Measurements from ENCODE around the gene TRAF1. TPM values are rescaled to one million over a fixed set of nuclear protein-coding genes. Genes with fewer than 3 reads are reported as not detected.
A peak's percentile ranks its signal among the peaks of the same experiment; 100 is the strongest.

The TRAF1 gene
- total RNA-seq, 2 donors from 2014 or later = 2.0 to 3.0 TPM

GRCh38 chr9:120916991-120917880 is 9.4 kb downstream of the TRAF1 start:
- H3K27ac ChIP-seq = peak overlapping the region; percentile 53 to 86
- no peaks in the 10 kb centered on the region for H3K36me3 ChIP-seq
- H3K27me3 ChIP-seq = no peaks in the 10 kb centered on the region
- no peak for DNase-seq (ENCODE audit: low spot score)
- H3K4me1 ChIP-seq = peaks cover 0 to 50% of the 10 kb centered on the region in 2 donors
- no peak overlapping the region for H3K4me3 ChIP-seq
- no peaks in the 10 kb centered on the region for H3K9me3 ChIP-seq
- TF ChIP-seq CTCF (IDR thresholded peaks at IDR 0.05) = no peak

DNA sequence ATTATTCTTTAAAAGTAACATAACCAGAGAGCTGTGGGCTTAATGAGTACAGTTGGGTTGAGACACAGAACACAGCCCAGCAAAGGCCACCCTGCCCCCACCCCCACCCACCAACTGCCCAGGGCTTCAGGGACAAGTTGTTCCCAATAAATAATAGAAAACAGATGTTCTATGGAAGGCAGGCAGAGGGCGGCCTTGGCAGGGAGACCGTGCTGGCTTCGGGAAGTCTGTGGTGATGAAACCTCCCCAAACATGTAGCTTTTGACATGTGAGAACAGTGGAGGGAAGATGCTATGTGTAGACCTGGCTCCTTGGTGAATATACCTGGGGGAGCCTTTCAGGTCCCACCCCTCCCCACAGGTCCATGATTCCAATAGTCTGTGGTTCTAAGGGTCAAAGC is 10.0 kb downstream of the TRAF1 start:
- Histone ChIP-seq H3K9me3 (no peaks in the 10 kb centered on the region), H3K27me3 (no peaks in the 10 kb centered on the region), H3K4me3 (no peak overlapping the region), H3K36me3 (no peaks in the 10 kb centered on the region), H3K27ac (peak overlapping the region; percentile 30 to 53), H3K4me1 (peaks cover 0 to 43% of the 10 kb centered on the region in 2 donors)
- peak; percentile 87 for DNase-seq (ENCODE audit: low spot score)
- TF ChIP-seq CTCF (IDR thresholded peaks at IDR 0.05) = peak in 1 of 2 donors; percentile 33

DNA sequence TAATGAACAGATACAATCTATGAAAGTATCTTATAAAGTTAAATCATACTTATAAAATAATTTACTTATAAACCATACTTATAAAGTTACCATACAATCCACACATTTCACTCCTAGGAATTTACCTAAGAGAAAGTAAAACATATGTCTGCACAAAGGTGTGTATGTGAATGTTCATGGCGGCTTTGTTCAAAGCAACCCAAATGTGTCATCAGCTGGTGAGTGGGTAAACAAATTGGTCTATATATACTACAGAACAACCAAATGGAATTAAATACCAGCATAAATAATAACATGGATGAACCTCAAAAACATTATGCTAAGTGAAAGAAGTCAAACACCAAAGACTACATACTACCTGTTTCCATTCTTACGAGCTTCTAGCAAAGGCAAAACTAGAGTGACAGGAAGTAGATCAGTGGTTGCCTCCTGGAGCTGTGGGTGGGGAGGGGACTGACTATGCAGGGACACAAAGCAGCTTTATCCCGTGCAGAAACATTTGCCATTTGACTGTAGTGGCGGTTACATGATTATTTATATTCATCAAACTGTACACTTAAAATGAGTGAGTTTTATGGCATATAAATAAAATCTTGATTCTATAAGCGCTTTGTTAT is 10.6 kb downstream of the TRAF1 start:
- TF ChIP-seq CTCF (IDR thresholded peaks at IDR 0.05) = no peak
- Histone ChIP-seq H3K27ac (peak overlapping the region; percentile 30 to 53), H3K27me3 (no peaks in the 10 kb centered on the region), H3K9me3 (no peaks in the 10 kb centered on the region), H3K4me1 (peaks cover 0 to 37% of the 10 kb centered on the region in 2 donors), H3K36me3 (peaks cover 3% of the 10 kb centered on the region), H3K4me3 (no peak overlapping the region)
- DNase-seq (ENCODE audit: low spot score) = no peak

- H3K4me3 ChIP-seq = no peak overlapping the region
- H3K36me3 ChIP-seq = peaks cover 6% of the 10 kb centered on the region
- no peak for DNase-seq (ENCODE audit: low spot score)
- no peaks in the 10 kb centered on the region for H3K27me3 ChIP-seq
- no peak for TF ChIP-seq CTCF (IDR thresholded peaks at IDR 0.05)
- no peaks in the 10 kb centered on the region for H3K9me3 ChIP-seq
- peak overlapping the region in 1 of 2 donors; percentile 7 for H3K27ac ChIP-seq
- peaks cover 0 to 27% of the 10 kb centered on the region in 2 donors for H3K4me1 ChIP-seq
Observed at GRCh38 chr9:120914953-120915352, 11.6 kb downstream of the TRAF1 start.

GRCh38 chr9:120914396-120914795 is 12.2 kb downstream of the TRAF1 start:
- no peak for DNase-seq (ENCODE audit: low spot score)
- no peaks in the 10 kb centered on the region for H3K27me3 ChIP-seq
- no peak for TF ChIP-seq CTCF (IDR thresholded peaks at IDR 0.05)
- no peak overlapping the region for H3K4me3 ChIP-seq
- H3K36me3 ChIP-seq = peaks cover 6% of the 10 kb centered on the region
- no peak overlapping the region for H3K27ac ChIP-seq
- H3K9me3 ChIP-seq = no peaks in the 10 kb centered on the region
- peaks cover 0 to 21% of the 10 kb centered on the region in 2 donors for H3K4me1 ChIP-seq
